Uterus (tissue), 4 donors: ENCODE measurements around the gene CNMD. TPM values are rescaled to one million over a fixed set of nuclear protein-coding genes. Genes with fewer than 3 reads are reported as not detected.

ENCODE experiments used
- DNase-seq, 2 donors: peaks; one replicate each; pipeline ENCODE4 v3.0.0-alpha.2; 2019 to 2020
- H3K27ac ChIP-seq, 2 donors: fragments of 200-600 bp; sonication (generic); 1 replicate in 1 of 2; 2 replicates in 1 of 2; pipeline ENCODE4 v1.5.1; 2016 to 2018
- H3K27me3 ChIP-seq, 2 donors: fragments of 200-600 bp; sonication (generic); one replicate each; pipeline ENCODE4 v1.5.1; 2018 to 2019; ENCODE audit warnings: control low read depth in 1 of 2
- H3K36me3 ChIP-seq, 2 donors: fragments of 200-600 bp; sonication (generic); one replicate each; pipeline ENCODE4 v1.5.1; 2019; ENCODE audit warnings: control low read depth in 1 of 2
- H3K4me1 ChIP-seq, 2 donors: fragments of 200-600 bp; sonication (generic); one replicate each; pipeline ENCODE4 v1.5.1; 2018 to 2019; ENCODE audit warnings: control low read depth in 1 of 2
- H3K4me3 ChIP-seq, 2 donors: fragments of 200-600 bp; sonication (generic); 1 replicate in 1 of 2; 2 replicates in 1 of 2; pipeline ENCODE4 v1.5.1; 2018 to 2019; ENCODE audit warnings: mild to moderate bottlenecking in 1 of 2
- H3K9me3 ChIP-seq, 2 donors: fragments of 200-600 bp; sonication (generic); one replicate each; pipeline ENCODE4 v1.5.1; 2019; ENCODE audit warnings: control low read depth in 1 of 2
- CTCF ChIP-seq, 4 experiments: fragments of 200-600 bp in 2 of 4; fragments of 450-650 bp in 2 of 4; sonication (generic) in 2 of 4; IDR thresholded peaks; one replicate each; pipeline ENCODE4 v1.5.1; 2016 to 2019; ENCODE audit warnings: antibody characterized with exemption in 4 of 4, mild to moderate bottlenecking in 2 of 4, moderate library complexity in 1 of 4
- POLR2A ChIP-seq, 2 donors: fragments of 450-650 bp; IDR thresholded peaks; one replicate each; pipeline ENCODE4 v1.6.1; 2016; ENCODE audit warnings: antibody characterized with exemption in 2 of 2, mild to moderate bottlenecking in 1 of 2, moderate library complexity in 1 of 2
- intact Hi-C: fragments of 100-400 bp; cut with DNase I; formaldehyde crosslinking; loops from one replicate; pipeline ENCODE4 v1.15.1; 2023; ENCODE audit warnings: low total_unique reads
- total RNA-seq, 4 donors: library from RNA; depleted of rRNA in 3 of 4; stranded (reverse); fragments of >200 nt in 3 of 4; gene quantifications; one replicate each; pipeline versions ENCODE4 v1.1.0 to v1.2.4, GENCODE V29; 2014 to 2023
- donor health status: DM: yes; HTN: yes; CAD: no.

CNMD gene
- total RNA-seq, 4 donors from 2014 or later = not detected

DNA sequence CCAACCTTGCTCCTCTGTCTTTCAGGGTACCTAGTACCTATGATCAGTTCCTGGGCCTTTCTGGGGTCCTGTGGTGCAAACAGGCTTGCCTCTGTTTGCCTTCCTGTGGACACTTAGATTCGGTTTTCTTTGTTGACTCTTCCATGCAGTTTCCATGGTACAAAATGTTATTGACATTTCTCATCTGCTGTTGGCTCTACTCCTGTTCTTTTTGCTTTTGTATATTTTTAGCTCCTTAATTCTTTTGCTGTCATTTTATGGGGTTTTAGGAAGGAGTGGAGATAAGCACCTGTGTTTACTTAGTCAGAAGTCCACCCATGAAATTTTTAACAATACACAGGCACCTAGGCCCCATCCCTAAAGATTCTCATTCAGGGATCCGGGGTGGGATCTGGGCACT lies 20.5 kb upstream of the CNMD start:
- H3K4me3 ChIP-seq = no peak overlapping the region
- H3K4me1 ChIP-seq = no peaks in the 10 kb centered on the region
- TF ChIP-seq POLR2A (IDR thresholded peaks at IDR 0.05) (no peak), CTCF (IDR thresholded peaks at IDR 0.05) (no peak)
- DNase-seq = no peak
- no peak overlapping the region for H3K27ac ChIP-seq
- H3K27me3 ChIP-seq = no peaks in the 10 kb centered on the region
- no peaks in the 10 kb centered on the region for H3K36me3 ChIP-seq
- H3K9me3 ChIP-seq = no peaks in the 10 kb centered on the region
- intact Hi-C loops = no loop called here

- H3K4me3 ChIP-seq = no peak overlapping the region
- H3K4me1 ChIP-seq = no peaks in the 10 kb centered on the region
- intact Hi-C loops = no loop called here
- TF ChIP-seq POLR2A (IDR thresholded peaks at IDR 0.05) (no peak), CTCF (IDR thresholded peaks at IDR 0.05) (no peak)
- H3K27ac ChIP-seq = no peak overlapping the region
- H3K27me3 ChIP-seq = no peaks in the 10 kb centered on the region
- no peaks in the 10 kb centered on the region for H3K36me3 ChIP-seq
- H3K9me3 ChIP-seq = no peaks in the 10 kb centered on the region
- DNase-seq = no peak
These were observed 18.5 kb upstream of the CNMD start for GRCh38 chr13:52758114-52758513.

DNA sequence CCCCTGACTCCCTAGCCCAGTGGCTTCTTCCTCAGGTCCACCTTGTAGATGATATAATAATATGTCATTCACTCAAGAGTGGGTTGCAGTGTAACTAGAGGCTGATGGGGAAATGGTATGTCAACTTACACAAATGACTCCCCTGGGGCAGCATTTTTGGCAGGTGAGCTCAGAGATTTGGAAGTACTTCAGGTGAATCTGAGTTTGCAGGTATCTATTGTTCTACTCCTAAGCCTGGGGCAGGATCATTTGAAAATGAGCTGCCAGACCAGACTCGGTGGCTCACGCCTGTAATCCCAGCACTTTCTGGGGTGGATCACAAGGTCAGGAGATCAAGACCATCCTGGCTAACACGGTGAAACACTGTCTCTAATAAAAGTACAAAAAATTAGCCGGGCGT lies 11.6 kb upstream of the CNMD start:
- Histone ChIP-seq H3K27me3 (no peaks in the 10 kb centered on the region), H3K27ac (no peak overlapping the region), H3K4me1 (no peaks in the 10 kb centered on the region), H3K4me3 (no peak overlapping the region), H3K36me3 (no peaks in the 10 kb centered on the region), H3K9me3 (no peaks in the 10 kb centered on the region)
- DNase-seq = no peak
- intact Hi-C loops = no loop called here
- TF ChIP-seq POLR2A (IDR thresholded peaks at IDR 0.05) = no peak
- no peak for TF ChIP-seq CTCF (IDR thresholded peaks at IDR 0.05)

GRCh38 chr13:52750713-52751112 lies 11.1 kb upstream of the CNMD start:
- no peak overlapping the region for H3K27ac ChIP-seq
- no peaks in the 10 kb centered on the region for H3K27me3 ChIP-seq
- H3K9me3 ChIP-seq = no peaks in the 10 kb centered on the region
- no peak overlapping the region for H3K4me3 ChIP-seq
- no peaks in the 10 kb centered on the region for H3K4me1 ChIP-seq
- no peak for DNase-seq
- TF ChIP-seq CTCF (IDR thresholded peaks at IDR 0.05) (no peak), POLR2A (IDR thresholded peaks at IDR 0.05) (no peak)
- intact Hi-C loops = no loop called here
- no peaks in the 10 kb centered on the region for H3K36me3 ChIP-seq

DNA sequence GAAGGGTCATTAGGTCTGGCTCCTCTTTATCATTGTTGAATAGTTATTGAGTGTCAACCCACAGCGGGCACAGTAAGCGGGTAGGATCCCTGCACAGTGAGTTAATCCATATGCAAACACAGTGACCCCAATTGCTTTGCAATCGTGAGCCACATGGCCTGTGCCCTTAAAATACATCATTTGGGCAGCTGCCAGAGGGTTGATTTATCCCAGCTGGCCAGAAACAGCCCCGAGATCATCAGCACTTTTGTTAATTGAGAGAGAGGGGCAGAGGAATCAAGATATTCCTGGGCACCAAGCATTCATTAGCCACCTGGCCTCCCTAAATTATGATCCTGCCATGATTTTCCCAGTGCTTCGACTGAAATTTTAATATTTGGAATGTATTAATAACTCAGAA lies 9.8 kb upstream of the CNMD start:
- no peak for DNase-seq
- intact Hi-C loops = no loop called here
- H3K36me3 ChIP-seq = no peaks in the 10 kb centered on the region
- no peak overlapping the region for H3K4me3 ChIP-seq
- H3K27me3 ChIP-seq = no peaks in the 10 kb centered on the region
- no peak overlapping the region for H3K27ac ChIP-seq
- TF ChIP-seq POLR2A (IDR thresholded peaks at IDR 0.05) = no peak
- TF ChIP-seq CTCF (IDR thresholded peaks at IDR 0.05) = no peak
- H3K4me1 ChIP-seq = no peaks in the 10 kb centered on the region
- H3K9me3 ChIP-seq = no peaks in the 10 kb centered on the region
